NK-92 (cell line): ENCODE measurements around the gene OCRL.
"Not testable (repeated sequence)": the region's sequence is repeated elsewhere in the genome, so short reads cannot be mapped to it uniquely, and the experiment has no call there.

Experiments used
- DNase-seq: peaks from one replicate; lab custom pipeline; 2025; ENCODE audit not compliant: unreplicated experiment; lab: John Stamatoyannopoulos, UW

OCRL gene

GRCh38 chrX:129534816-129535578, 5.1 kb upstream of the OCRL start:
- DNase-seq: no peak

- DNase-seq: no peak
These were observed 694 bp downstream of the OCRL start for GRCh38 chrX:129540722-129541184.

GRCh38 chrX:129544780-129545179, 4.7 kb downstream of the OCRL start:
- no peak for DNase-seq

GRCh38 chrX:129545408-129545807, 5.3 kb downstream of the OCRL start:
- no peak for DNase-seq

- no peak for DNase-seq
These were observed 9.1 kb downstream of the OCRL start for GRCh38 chrX:129549124-129549523.

GRCh38 chrX:129553619-129554288, 13.7 kb downstream of the OCRL start:
- DNase-seq: no peak

- DNase-seq: not testable (repeated sequence)
These were observed 14.8 kb downstream of the OCRL start for GRCh38 chrX:129554816-129555215.

GRCh38 chrX:129556806-129557315, 16.8 kb downstream of the OCRL start:
- DNase-seq: no peak

GRCh38 chrX:129557844-129558480, 17.9 kb downstream of the OCRL start:
- DNase-seq: no peak

GRCh38 chrX:129559783-129560182, 19.7 kb downstream of the OCRL start:
- DNase-seq: no peak

- no peak for DNase-seq
These were observed 21.4 kb downstream of the OCRL start for GRCh38 chrX:129561453-129561852.

GRCh38 chrX:129564345-129564744, 24.3 kb downstream of the OCRL start:
- DNase-seq: not testable (repeated sequence)

- no peak for DNase-seq
These were observed 25.1 kb downstream of the OCRL start for GRCh38 chrX:129565046-129565650.

GRCh38 chrX:129566073-129566472, 26.0 kb downstream of the OCRL start:
- DNase-seq: no peak

GRCh38 chrX:129568349-129568748, 28.3 kb downstream of the OCRL start:
- no peak for DNase-seq

GRCh38 chrX:129572422-129572821, 32.4 kb downstream of the OCRL start:
- no peak for DNase-seq

- not testable (repeated sequence) for DNase-seq
These were observed 33.6 kb downstream of the OCRL start for GRCh38 chrX:129573652-129574051.

GRCh38 chrX:129574214-129574613, 34.2 kb downstream of the OCRL start:
- DNase-seq: no peak

GRCh38 chrX:129576539-129576938, 36.5 kb downstream of the OCRL start:
- no peak for DNase-seq

GRCh38 chrX:129577473-129577872, 37.4 kb downstream of the OCRL start:
- no peak for DNase-seq

GRCh38 chrX:129577877-129578276, 37.8 kb downstream of the OCRL start:
- DNase-seq: no peak
